GM18502 (cell line): ENCODE data around the gene MORC1.
"Not testable (repeated sequence)": the region's sequence is repeated elsewhere in the genome, so short reads cannot be mapped to it uniquely, and the experiment has no call there.

Experiments used
- ATAC-seq: cut with Tn5 transposase; IDR thresholded peaks from one replicate; pipeline ENCODE4 v1.9.1; 2021; ENCODE audit warnings: mild to moderate bottlenecking; ENCODE audit not compliant: unreplicated experiment, poor library complexity

The MORC1 gene, protein sequence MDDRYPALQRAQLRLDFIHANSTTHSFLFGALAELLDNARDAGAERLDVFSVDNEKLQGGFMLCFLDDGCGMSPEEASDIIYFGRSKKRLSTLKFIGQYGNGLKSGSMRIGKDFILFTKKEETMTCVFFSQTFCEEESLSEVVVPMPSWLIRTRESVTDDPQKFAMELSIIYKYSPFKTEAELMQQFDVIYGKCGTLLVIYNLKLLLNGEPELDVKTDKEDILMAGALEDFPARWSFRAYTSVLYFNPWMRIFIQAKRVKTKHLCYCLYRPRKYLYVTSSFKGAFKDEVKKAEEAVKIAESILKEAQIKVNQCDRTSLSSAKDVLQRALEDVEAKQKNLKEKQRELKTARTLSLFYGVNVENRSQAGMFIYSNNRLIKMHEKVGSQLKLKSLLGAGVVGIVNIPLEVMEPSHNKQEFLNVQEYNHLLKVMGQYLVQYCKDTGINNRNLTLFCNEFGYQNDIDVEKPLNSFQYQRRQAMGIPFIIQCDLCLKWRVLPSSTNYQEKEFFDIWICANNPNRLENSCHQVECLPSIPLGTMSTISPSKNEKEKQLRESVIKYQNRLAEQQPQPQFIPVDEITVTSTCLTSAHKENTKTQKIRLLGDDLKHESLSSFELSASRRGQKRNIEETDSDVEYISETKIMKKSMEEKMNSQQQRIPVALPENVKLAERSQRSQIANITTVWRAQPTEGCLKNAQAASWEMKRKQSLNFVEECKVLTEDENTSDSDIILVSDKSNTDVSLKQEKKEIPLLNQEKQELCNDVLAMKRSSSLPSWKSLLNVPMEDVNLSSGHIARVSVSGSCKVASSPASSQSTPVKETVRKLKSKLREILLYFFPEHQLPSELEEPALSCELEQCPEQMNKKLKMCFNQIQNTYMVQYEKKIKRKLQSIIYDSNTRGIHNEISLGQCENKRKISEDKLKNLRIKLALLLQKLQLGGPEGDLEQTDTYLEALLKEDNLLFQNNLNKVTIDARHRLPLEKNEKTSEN

GRCh38 chr3:109117939-109118338 is at the start of gene MORC1:
Gene MORC1, minus strand, starts transcription at chr3:109118134. Its CDS starts 75 bp downstream, at chr3:109118059.
- no peak for ATAC-seq

DNA sequence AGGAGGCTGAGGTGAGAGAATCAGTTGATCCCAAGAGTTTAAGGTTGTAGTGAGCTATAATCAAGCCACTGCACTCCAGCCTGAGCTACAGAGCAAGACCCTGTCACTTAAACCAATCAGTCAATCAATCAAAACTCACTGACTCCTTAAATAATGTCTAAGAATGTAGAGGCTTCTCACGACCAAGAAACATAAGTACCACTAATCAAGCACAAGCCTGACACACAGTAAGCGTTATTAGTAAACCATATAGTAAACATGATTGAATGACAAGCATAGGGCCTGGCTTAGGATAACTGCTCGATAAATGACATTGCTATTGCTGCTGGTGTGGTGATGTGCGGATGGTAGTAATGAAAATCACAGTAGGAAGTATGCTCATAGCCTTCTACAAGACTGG is 48.0 kb upstream of the MORC1 start:
- ATAC-seq: no peak

- no peak for ATAC-seq
Measured at GRCh38 chr3:109161487-109162123, 43.7 kb upstream of the MORC1 start.

DNA sequence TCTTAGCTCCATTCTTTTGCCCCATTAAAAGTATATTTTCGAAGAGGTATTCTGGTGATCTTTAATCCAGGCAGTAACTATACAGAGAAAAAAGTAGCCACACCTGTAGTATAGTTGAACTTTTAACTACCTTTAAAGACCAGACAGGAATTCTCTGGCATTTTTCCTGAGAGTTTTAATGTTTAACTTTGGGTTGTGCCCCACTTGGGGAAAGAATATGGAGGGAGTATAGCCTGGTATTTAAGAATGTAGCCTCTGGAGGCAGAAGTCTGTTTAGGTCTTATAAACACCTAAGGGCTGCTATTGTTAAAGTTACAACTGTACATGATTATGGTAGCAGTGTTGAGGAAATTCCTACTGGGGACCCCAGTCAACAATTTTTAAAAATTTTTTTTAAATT is 37.9 kb upstream of the MORC1 start:
- no peak for ATAC-seq

- no peak for ATAC-seq
Measured at GRCh38 chr3:109154979-109155378, 37.0 kb upstream of the MORC1 start.

DNA sequence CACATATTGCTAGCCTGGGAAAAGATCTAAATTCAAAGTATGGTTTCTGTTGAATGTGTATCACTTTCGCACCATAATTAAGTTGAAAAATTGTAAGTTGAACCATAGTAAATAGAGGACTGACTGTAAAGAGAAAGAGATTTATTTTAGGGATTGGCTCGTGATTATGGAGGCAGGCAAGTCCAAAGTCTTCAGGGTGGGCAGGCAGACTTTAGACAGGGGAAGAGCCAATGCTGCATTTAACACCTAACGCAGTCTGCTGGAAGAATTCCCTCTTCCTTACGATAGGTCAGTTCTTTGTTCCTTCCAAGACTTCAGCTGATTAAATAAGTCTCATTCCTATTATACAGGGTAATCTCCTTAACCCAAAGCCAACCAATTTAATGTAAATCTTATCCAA is 34.4 kb upstream of the MORC1 start:
- no peak for ATAC-seq

- no peak for ATAC-seq
Measured at GRCh38 chr3:109149078-109149477, 31.1 kb upstream of the MORC1 start.

DNA sequence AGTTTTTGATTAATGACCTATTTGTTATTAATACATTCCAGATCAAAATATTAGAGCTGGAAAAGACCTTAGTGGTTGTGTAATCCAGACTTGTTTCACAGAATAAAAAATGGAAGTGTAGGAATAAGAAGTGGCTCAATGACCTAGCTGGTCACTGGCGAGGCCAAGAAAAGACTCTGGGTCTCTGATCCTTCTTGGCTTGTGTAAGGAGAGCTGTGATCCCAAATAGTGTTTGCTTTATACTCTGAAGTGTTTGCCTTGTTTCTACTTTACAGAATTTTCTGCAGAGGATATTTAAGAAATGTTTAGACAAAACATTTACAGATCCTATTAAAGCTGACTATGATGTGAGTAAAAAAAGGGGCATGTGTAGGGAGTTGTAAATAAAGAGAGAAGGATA is 25.7 kb upstream of the MORC1 start:
- ATAC-seq: no peak

- ATAC-seq: no peak
Measured at GRCh38 chr3:109140318-109140717, 22.4 kb upstream of the MORC1 start.

DNA sequence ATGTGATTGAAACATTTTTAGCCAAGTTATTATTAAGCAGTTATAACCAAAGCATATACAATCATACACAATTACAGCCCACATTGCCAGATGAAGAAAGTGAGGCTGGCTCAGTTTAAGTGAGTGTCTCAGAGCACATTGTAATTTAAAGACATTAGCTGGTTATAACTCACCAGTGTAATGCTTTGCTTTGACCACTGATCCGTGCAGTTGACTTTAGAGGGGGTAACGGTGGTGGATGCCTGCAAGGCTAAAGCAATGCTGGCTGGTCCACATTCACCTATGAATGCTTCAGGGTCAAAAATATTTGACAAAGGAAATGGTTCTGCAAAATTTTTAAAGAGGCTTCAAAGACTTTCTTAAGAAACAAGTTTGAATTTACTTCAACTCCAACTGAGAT is 19.8 kb upstream of the MORC1 start:
- no peak for ATAC-seq

DNA sequence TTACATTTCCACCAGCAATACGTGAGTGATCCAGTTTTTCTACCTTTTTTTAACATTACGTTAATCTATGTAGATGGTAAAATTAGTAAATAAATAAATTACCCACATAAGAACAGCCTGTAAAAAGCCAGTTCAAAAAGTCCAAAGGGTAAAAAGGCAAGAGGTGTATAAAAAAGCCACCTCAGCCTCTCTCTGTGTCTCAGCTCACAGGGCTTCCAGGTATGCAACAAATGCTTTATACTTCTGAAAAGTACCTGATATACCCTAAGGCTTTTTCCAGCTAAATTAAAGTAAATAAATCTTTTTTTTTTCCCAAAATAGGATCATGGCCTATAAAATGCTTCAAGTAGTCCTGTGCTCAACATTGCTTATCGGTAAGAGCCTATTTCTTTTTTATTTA is 18.6 kb upstream of the MORC1 start, which contains the start of gene C3orf85:
Gene C3orf85 (plus strand): TSS at position 197 of the 400 bp plus-strand sequence. CDS start 129 bp downstream, at position 326.
- ATAC-seq: no peak

GRCh38 chr3:109133474-109133816 is 15.5 kb upstream of the MORC1 start:
- not testable (repeated sequence) for ATAC-seq

DNA sequence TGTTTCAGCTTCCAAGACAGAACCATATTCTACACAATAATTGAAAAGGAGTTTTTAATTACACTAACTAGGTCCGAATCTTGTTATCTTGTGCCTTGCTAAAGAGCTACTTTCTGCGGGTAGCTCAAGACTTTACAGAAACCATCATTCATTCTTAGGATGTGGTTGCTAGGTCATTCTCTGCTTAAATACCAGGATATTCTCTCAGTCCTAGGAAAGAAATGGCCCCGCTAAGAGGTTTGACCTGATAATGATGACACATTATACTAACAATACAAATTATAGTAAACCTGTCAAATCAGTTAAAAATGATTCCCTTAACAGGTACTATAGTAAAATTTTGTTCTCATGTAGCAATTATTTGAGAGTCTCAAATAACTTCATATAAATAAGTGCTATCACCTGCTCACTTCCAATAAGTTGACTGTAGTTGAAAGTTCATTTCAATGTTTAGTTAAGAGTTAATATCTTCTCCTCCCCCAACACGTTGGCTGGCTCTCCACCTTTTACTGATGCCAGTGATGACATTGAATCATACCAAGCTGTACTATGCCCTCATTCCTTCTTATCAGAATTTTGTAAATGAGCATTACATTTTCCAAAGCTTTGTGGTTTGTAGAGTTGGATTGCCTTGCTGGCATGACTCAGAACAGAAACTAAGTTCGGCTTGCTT is 15.0 kb upstream of the MORC1 start:
- no peak for ATAC-seq

DNA sequence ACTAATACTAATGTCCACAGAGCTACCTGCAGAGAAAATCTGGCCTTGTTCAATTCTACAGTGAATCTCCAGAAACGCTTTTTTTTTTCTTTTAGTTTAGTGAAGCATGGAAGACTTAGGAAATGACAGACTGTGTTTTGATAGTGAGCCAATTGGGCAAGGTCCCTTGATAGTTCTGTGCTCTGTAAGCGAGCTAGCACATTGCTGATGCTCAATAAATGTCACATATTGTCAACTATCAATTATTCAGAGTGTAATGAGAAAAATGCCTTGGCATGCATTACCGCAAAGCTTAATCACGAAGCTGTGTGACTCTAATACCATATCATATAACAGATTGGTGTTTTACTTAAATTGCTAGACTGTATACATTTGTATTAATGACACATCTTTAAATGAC is 13.3 kb upstream of the MORC1 start:
- no peak for ATAC-seq

- no peak for ATAC-seq
Measured at GRCh38 chr3:109127553-109127952, 9.6 kb upstream of the MORC1 start.

- ATAC-seq: no peak
Measured at GRCh38 chr3:109125902-109126301, 8.0 kb upstream of the MORC1 start.

DNA sequence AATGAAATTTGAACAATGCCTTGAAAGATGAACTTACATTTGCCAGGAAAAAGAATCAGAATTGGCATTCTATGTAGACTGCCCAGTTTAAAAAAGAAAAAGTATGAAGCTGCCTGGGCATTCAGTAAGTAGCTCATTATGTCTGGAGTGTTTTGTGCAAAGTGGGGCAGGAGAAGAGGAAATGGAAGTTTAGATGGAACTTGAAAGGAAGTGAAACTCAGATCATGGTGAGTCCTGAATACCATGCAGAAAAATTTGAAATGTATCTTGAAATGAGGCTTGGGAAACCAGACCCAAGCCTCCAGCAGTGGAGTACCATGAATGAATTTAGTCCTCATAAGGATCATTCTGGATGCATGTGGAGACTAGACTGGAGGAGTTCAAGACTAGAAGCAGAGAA is 4.8 kb upstream of the MORC1 start:
- no peak for ATAC-seq

DNA sequence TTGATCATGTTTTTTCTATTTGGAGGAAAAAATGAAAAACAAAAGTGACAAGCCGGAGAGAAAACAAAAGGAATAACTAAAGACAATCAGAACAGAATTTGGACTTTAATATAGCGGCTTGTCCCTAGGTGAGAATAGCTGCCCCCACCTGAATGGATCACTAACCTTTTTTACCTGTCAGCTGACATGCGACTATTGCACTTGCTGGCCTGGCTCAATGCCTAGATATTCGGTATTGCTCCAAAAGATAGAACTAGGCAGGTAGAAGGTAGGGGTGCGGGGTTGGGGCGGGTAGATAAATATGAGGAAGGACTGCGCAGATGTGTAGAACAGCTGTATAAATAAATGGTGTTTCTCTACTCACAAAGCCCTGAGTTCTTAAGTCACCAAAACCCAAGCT is 650 bp upstream of the MORC1 start:
- no peak for ATAC-seq

DNA sequence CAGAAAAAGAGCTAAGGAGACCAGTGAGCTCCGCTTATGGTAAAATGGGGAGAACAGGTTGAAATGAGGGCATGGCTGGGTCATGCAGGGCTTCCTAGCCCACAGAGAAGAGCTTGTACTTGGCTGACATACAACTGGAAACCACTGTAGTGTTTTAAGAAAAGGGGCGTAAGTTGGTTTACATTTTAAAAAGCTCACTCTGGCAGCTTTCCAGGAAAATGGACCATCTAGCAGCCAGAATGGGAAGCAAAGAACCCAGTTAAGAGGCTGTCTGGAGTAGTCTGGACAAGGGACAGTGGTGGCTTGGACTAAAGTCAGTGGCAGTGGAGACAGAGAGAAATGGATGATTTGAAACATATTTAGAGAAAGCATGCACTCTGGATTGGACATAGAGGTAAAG is 1.9 kb downstream of the MORC1 start:
- no peak for ATAC-seq

- ATAC-seq: no peak
Measured at GRCh38 chr3:109115451-109115850, 2.5 kb downstream of the MORC1 start.
